ENCODE data around the gene ZNF280D. TPM values are rescaled to one million over a fixed set of nuclear protein-coding genes. Genes with fewer than 3 reads are reported as not detected.

ZNF280D gene
- total RNA-seq, 1 donor from 2014 or later: 37.9 TPM

DNA sequence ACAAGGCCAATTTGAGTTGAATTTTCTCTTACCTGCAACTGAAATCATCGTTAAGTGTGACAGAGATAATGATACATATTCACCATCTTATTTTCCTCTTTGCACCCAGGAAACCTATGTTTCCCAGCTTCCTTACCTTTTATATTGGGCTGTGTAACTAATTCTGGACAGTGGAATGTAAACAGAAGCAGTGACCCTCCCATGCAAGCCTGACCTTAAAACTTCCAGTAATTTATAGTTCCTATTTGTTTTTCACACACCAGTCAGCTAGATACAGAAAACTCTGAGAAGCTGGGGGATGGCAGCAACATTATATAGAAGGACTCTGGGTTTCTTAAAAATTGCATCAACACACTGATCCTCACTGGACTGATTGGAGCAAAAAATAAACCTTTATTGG lies 4.5 kb upstream of the ZNF280D start:
- TF ChIP-seq, protein P1, sequence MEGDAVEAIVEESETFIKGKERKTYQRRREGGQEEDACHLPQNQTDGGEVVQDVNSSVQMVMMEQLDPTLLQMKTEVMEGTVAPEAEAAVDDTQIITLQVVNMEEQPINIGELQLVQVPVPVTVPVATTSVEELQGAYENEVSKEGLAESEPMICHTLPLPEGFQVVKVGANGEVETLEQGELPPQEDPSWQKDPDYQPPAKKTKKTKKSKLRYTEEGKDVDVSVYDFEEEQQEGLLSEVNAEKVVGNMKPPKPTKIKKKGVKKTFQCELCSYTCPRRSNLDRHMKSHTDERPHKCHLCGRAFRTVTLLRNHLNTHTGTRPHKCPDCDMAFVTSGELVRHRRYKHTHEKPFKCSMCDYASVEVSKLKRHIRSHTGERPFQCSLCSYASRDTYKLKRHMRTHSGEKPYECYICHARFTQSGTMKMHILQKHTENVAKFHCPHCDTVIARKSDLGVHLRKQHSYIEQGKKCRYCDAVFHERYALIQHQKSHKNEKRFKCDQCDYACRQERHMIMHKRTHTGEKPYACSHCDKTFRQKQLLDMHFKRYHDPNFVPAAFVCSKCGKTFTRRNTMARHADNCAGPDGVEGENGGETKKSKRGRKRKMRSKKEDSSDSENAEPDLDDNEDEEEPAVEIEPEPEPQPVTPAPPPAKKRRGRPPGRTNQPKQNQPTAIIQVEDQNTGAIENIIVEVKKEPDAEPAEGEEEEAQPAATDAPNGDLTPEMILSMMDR (IDR thresholded peaks at IDR 0.05): no peak
- Mint-ChIP-seq H3K9me3 (no peaks in the 10 kb centered on the region), H3K36me3 (ENCODE audit: low read depth) (peaks cover 2% of the 10 kb centered on the region), H3K27ac (no peak overlapping the region), H3K4me3 (no peak overlapping the region), H3K4me1 (no peaks in the 10 kb centered on the region), H3K27me3 (no peaks in the 10 kb centered on the region)
- DNase-seq: no peak
- CTCF ChIA-PET: no interaction called here
- intact Hi-C loops (cut with micrococcal nuclease): loop anchor here (10.0 kb wide), 1 partner anchor 147 kb away; no protein-coding TSS in a partner anchor
- POLR2A ChIA-PET: no interaction called here
- ATAC-seq (ENCODE audit: low read depth): no peak

DNA sequence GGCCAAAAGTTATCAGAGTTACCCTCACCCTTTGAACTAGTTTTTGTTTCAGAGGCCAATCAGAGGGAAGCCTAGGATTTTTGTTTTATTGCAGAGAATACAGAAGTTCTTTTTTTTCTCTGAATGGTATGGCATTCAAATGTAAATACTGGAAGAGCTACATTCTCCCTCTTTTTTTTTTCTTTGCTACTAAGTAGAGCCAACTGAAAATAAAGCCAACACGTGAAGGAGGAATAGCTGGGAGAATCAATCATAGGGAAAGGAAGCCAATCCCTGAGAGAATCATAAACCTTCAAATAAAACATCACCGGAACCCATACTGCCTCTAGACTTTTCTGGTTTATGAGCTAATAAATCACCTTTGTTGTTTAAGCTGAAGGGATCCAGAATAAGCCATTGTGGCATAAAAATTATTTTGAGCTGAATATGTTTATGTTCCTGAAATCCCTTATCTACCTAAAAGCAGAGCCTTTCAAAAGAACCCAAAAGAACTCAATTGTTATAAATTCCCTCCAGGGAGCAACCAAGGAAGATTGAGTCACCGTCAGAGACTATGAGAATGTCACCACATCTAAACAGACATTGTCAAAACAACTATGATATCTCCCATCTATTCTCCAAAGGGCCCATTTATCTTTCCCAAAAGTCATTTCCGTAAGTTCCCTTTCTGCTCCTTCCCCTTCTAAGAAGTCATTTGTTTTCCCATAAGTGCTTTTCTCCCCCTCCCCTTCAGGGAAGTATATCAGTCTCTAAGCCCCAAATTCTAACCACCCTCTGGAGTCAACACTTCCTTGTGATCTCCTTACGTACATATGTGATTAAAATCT lies 3.8 kb upstream of the ZNF280D start:
- Mint-ChIP-seq H3K27me3 (no peaks in the 10 kb centered on the region), H3K4me3 (no peak overlapping the region), H3K9me3 (no peaks in the 10 kb centered on the region), H3K36me3 (ENCODE audit: low read depth) (peaks cover 5% of the 10 kb centered on the region), H3K4me1 (peaks cover 3% of the 10 kb centered on the region), H3K27ac (no peak overlapping the region)
- ChIA-PET POLR2A (no interaction called here), CTCF (no interaction called here)
- DNase-seq (no peak), ATAC-seq (ENCODE audit: low read depth) (no peak)
- TF ChIP-seq, protein P1 (IDR thresholded peaks at IDR 0.05): no peak
- intact Hi-C loops (cut with micrococcal nuclease): loop anchor here (10.0 kb wide), 1 partner anchor 148 kb away; no protein-coding TSS in a partner anchor

DNA sequence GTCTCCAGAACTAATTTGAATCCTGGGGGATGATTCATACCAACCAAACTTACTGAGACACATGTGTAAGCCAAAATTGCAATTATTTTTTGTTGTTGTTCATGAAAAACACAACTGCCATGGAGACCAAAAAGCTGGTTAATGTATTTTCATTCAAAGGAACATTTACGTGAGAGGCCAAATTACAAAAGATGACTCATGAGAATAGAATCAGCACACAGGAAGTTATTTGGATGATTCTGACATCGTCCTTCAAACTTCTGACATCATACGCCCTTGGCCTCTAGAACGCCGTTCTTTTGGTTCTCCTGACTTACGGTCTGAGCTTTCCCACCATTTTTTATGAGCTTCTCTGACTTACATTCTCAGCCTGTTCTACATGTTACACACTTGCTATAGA lies 3.0 kb upstream of the ZNF280D start:
- POLR2A ChIA-PET: no interaction called here
- no peak for ATAC-seq (ENCODE audit: low read depth)
- H3K27ac Mint-ChIP-seq: no peak overlapping the region

DNA sequence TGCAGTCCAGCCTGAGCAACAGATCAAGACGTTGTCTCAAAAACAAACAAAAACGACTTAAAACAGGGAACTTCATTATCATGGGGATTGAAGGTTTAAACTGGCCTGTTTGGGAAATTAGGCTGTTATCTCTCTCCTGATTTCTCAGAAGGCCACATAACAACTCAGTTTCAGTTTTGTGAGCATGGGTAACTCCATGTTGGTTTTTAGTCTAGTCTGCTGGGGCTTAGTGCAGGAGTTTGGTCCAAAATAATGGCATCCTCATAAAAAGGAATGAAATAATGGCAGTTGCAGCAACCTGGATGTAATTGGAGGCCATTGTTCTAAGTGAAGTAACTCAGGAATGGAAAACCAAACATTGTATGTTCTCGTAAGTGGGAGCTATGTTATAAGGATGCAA lies 2.3 kb upstream of the ZNF280D start:
- Mint-ChIP-seq H3K4me1 (peaks cover 18% of the 10 kb centered on the region), H3K36me3 (ENCODE audit: low read depth) (peaks cover 5% of the 10 kb centered on the region), H3K27me3 (no peaks in the 10 kb centered on the region), H3K4me3 (no peak overlapping the region), H3K9me3 (no peaks in the 10 kb centered on the region), H3K27ac (no peak overlapping the region)
- ChIA-PET POLR2A (no interaction called here), CTCF (no interaction called here)
- TF ChIP-seq, protein P1 (IDR thresholded peaks at IDR 0.05): no peak
- intact Hi-C loops (cut with micrococcal nuclease): loop anchor here (10.0 kb wide), 1 partner anchor 149 kb away; no protein-coding TSS in a partner anchor
- DNase-seq (no peak), ATAC-seq (ENCODE audit: low read depth) (no peak)

More for the DNA sequence above, 3.0 kb upstream of the ZNF280D start:
- intact Hi-C loops (cut with micrococcal nuclease): loop anchor here (10.0 kb wide), 1 partner anchor 148 kb away; no protein-coding TSS in a partner anchor
- Mint-ChIP-seq H3K4me3 (no peak overlapping the region), H3K9me3 (no peaks in the 10 kb centered on the region), H3K27me3 (no peaks in the 10 kb centered on the region), H3K4me1 (peaks cover 10% of the 10 kb centered on the region), H3K36me3 (ENCODE audit: low read depth) (peaks cover 5% of the 10 kb centered on the region)
- CTCF ChIA-PET: no interaction called here
- DNase-seq: no peak
- TF ChIP-seq, protein P1 (IDR thresholded peaks at IDR 0.05): no peak

DNA sequence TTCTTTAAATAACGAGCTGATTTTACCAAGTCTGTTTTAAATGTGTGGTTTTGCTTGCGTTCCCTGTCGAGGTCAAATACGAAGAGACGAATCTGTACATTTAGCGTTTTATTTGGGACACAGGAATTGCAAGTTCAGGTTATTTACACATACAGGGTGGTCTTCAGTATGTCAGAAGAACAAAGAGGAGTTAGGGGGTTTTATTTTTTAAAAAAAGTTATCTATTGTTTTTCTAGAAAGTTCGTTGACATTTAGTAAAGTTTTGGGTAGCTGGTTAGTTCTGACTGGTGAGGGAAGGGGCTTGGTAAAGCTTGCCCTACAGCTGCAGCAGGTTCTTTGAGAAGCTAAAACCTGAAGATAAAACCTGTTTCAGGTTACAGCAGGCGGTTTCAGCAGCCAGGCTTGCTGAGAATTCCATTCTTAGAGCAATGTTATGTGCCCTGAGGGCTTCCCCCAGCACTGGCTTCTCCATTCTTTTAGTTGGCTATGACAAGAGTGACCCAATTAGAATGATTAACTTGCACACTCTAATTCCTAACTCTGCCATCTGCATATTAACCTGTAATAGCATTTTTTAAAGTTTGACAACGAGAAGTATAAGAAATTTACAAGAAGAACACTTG lies 815 bp upstream of the ZNF280D start:
- ChIA-PET POLR2A (interaction anchor here (0.7 to 1.5 kb wide), 7 partner anchors 15 to 565 kb away, joined by 3 to 7 read pairs (median 4); partner anchors contain the start of gene TCF12), CTCF (no interaction called here)
- intact Hi-C loops (cut with micrococcal nuclease): loop anchor here (5.0 to 10.0 kb wide), 4 partner anchors 103 to 568 kb away; partner anchors contain the start of gene MNS1
- peak overlapping the region; percentile 27 for H3K27ac Mint-ChIP-seq
- no peaks in the 10 kb centered on the region for H3K27me3 Mint-ChIP-seq
- H3K4me3 Mint-ChIP-seq: peak overlapping the region; percentile 64
- no peak for ATAC-seq (ENCODE audit: low read depth)
- peaks cover 10% of the 10 kb centered on the region for H3K36me3 Mint-ChIP-seq (ENCODE audit: low read depth)
- no peak for DNase-seq
- TF ChIP-seq, protein P1 (IDR thresholded peaks at IDR 0.05): no peak
- H3K4me1 Mint-ChIP-seq: peaks cover 25% of the 10 kb centered on the region
- H3K9me3 Mint-ChIP-seq: no peaks in the 10 kb centered on the region
